Neural progenitor cell (in vitro differentiated cells): ENCODE measurements around the gene KIF1B. TPM values are rescaled to one million over a fixed set of nuclear protein-coding genes. Genes with fewer than 3 reads are reported as not detected.

ENCODE experiments used
- DNase-seq: peaks from one replicate; pipeline ENCODE4 v3.0.0-alpha.2; 2016; ENCODE audit warnings: low spot score
- H2AFZ ChIP-seq: fragments of 200-600 bp; sonication (generic); replicated peaks from 2 replicates; pipeline ENCODE4 v1.6.1; 2016; ENCODE audit warnings: antibody characterized with exemption
- H3F3A ChIP-seq: fragments of 200-600 bp; sonication (generic); 2 replicates; pipeline ENCODE4 v1.6.1; 2016; ENCODE audit warnings: antibody characterized with exemption, low read depth
- H3K27ac ChIP-seq: fragments of 200-600 bp; sonication (generic); 2 replicates; pipeline ENCODE4 v1.5.1; 2016; ENCODE audit warnings: mild to moderate bottlenecking
- H3K27me3 ChIP-seq: fragments of 200-600 bp; sonication (generic); 2 replicates; pipeline ENCODE4 v1.6.1; 2016; ENCODE audit warnings: mild to moderate bottlenecking, moderate library complexity
- H3K36me3 ChIP-seq: fragments of 200-600 bp; sonication (generic); 2 replicates; pipeline ENCODE4 v1.5.1; 2016
- H3K4me1 ChIP-seq: fragments of 200-600 bp; sonication (generic); 2 replicates; pipeline ENCODE4 v1.6.1; 2016; ENCODE audit warnings: mixed run types
- H3K4me2 ChIP-seq: fragments of 200-600 bp; sonication (generic); 2 replicates; pipeline ENCODE4 v1.6.1; 2016
- H3K4me3 ChIP-seq: fragments of 200-600 bp; sonication (generic); 2 replicates; pipeline ENCODE4 v1.5.1; 2016
- H3K79me2 ChIP-seq: fragments of 200-600 bp; sonication (generic); 2 replicates; pipeline ENCODE4 v1.6.1; 2016; ENCODE audit warnings: low read depth
- H3K9ac ChIP-seq: fragments of 200-600 bp; sonication (generic); 2 replicates; pipeline ENCODE4 v1.6.1; 2016
- H3K9me3 ChIP-seq: fragments of 200-600 bp; sonication (generic); 2 replicates; pipeline ENCODE4 v1.5.1; 2016; ENCODE audit warnings: low read depth
- H4K20me1 ChIP-seq: fragments of 200-600 bp; sonication (generic); 2 replicates; pipeline ENCODE4 v1.6.1; 2016; ENCODE audit warnings: low read depth
- H3K27ac Mint-ChIP-seq: 3 replicates; pipeline ENCODE4 v1.8.0; 2021; ENCODE audit warnings: mixed read lengths
- H3K27me3 Mint-ChIP-seq: 2 replicates; pipeline ENCODE4 v1.8.0; 2022; ENCODE audit warnings: low read depth, mild to moderate bottlenecking, inconsistent platforms, moderate library complexity, mixed read lengths; ENCODE audit not compliant: insufficient read depth
- H3K36me3 Mint-ChIP-seq: 3 replicates; pipeline ENCODE4 v1.8.0; 2021; ENCODE audit warnings: mixed read lengths
- H3K4me1 Mint-ChIP-seq: 3 replicates; pipeline ENCODE4 v1.8.0; 2021; ENCODE audit warnings: mixed read lengths
- H3K4me3 Mint-ChIP-seq: 3 replicates; pipeline ENCODE4 v1.8.0; 2021; ENCODE audit warnings: mild to moderate bottlenecking, moderate library complexity, mixed read lengths
- H3K9me3 Mint-ChIP-seq: 3 replicates; pipeline ENCODE4 v1.8.0; 2020; ENCODE audit warnings: mixed read lengths
- CTCF ChIP-seq: fragments of 200-600 bp; sonication (generic); IDR thresholded peaks from 2 replicates; pipeline ENCODE4 v1.5.1; 2017; ENCODE audit warnings: antibody characterized with exemption, mild to moderate bottlenecking
- EZH2 ChIP-seq: fragments of 200-600 bp; sonication (generic); IDR thresholded peaks from 2 replicates; pipeline ENCODE4 v1.6.1; 2017; ENCODE audit warnings: antibody characterized with exemption, mild to moderate bottlenecking, moderate library complexity
- EZH2phosphoT487 ChIP-seq: fragments of 200-600 bp; sonication (generic); IDR thresholded peaks from 2 replicates; pipeline ENCODE4 v1.6.1; 2017; ENCODE audit warnings: antibody characterized with exemption
- total RNA-seq: library from RNA; depleted of rRNA; stranded (reverse); fragments of >200 nt; gene quantifications from 2 replicates; pipeline ENCODE4 v1.2.3, GENCODE V29; 2015; ENCODE audit warnings: low replicate concordance

The KIF1B gene
- total RNA-seq, 1 donor from 2014 or later, result 52.0 TPM

GRCh38 chr1:10267319-10267718, 56.9 kb downstream of the KIF1B start:
- no peaks in the 10 kb centered on the region for H3K9me3 ChIP-seq
- no peak overlapping the region for H2AFZ ChIP-seq
- no peak overlapping the region for H3K4me2 ChIP-seq
- peaks cover 29% of the 10 kb centered on the region for H3K36me3 Mint-ChIP-seq
- no peaks in the 10 kb centered on the region for H3K9me3 Mint-ChIP-seq
- H3K4me1 ChIP-seq, result no peaks in the 10 kb centered on the region
- H3K79me2 ChIP-seq, result peaks cover under 1% of the 10 kb centered on the region
- no peak overlapping the region for H3K4me3 ChIP-seq
- no peaks in the 10 kb centered on the region for H3K4me1 Mint-ChIP-seq
- H3K27me3 ChIP-seq, result no peaks in the 10 kb centered on the region
- H3K27me3 Mint-ChIP-seq, result no peaks in the 10 kb centered on the region
- H3K36me3 ChIP-seq, result peaks cover 10% of the 10 kb centered on the region
- H3K4me3 Mint-ChIP-seq, result no peak overlapping the region
- no peak overlapping the region for H3K27ac Mint-ChIP-seq
- TF ChIP-seq CTCF (no peak), EZH2phosphoT487 (no peak), EZH2 (no peak)
- no peak for DNase-seq
- H4K20me1 ChIP-seq, result no peaks in the 10 kb centered on the region
- H3K9ac ChIP-seq, result no peak overlapping the region
- no peak overlapping the region for H3K27ac ChIP-seq
- H3F3A ChIP-seq, result peaks cover 12% of the 10 kb centered on the region

GRCh38 chr1:10267921-10268320, 57.6 kb downstream of the KIF1B start:
- Histone ChIP-seq H3K4me2 (no peak overlapping the region), H3K79me2 (peaks cover 3% of the 10 kb centered on the region), H4K20me1 (no peaks in the 10 kb centered on the region), H3K4me1 (no peaks in the 10 kb centered on the region), H3K9ac (no peak overlapping the region), H3K4me3 (no peak overlapping the region), H3K9me3 (no peaks in the 10 kb centered on the region), H3K27me3 (no peaks in the 10 kb centered on the region), H3K36me3 (peaks cover 4% of the 10 kb centered on the region), H3K27ac (peak overlapping the region; percentile 41), H3F3A (peaks cover 12% of the 10 kb centered on the region), H2AFZ (no peak overlapping the region)
- Mint-ChIP-seq H3K4me1 (no peaks in the 10 kb centered on the region), H3K36me3 (peaks cover 29% of the 10 kb centered on the region), H3K9me3 (no peaks in the 10 kb centered on the region), H3K27me3 (no peaks in the 10 kb centered on the region), H3K27ac (no peak overlapping the region), H3K4me3 (no peak overlapping the region)
- no peak for DNase-seq
- TF ChIP-seq CTCF (no peak), EZH2 (no peak), EZH2phosphoT487 (no peak)

GRCh38 chr1:10271090-10271489, 60.7 kb downstream of the KIF1B start:
- no peaks in the 10 kb centered on the region for H3K4me1 Mint-ChIP-seq
- no peak overlapping the region for H3K27ac Mint-ChIP-seq
- H3K4me2 ChIP-seq, result no peak overlapping the region
- H3F3A ChIP-seq, result peaks cover 8% of the 10 kb centered on the region
- no peak for DNase-seq
- no peak overlapping the region for H3K4me3 Mint-ChIP-seq
- TF ChIP-seq CTCF, result no peak
- no peak for TF ChIP-seq EZH2phosphoT487
- TF ChIP-seq EZH2, result no peak
- no peak overlapping the region for H3K27ac ChIP-seq
- no peaks in the 10 kb centered on the region for H3K36me3 ChIP-seq
- H3K27me3 ChIP-seq, result no peaks in the 10 kb centered on the region
- no peak overlapping the region for H3K9ac ChIP-seq
- H4K20me1 ChIP-seq, result no peaks in the 10 kb centered on the region
- no peak overlapping the region for H2AFZ ChIP-seq
- H3K9me3 ChIP-seq, result no peaks in the 10 kb centered on the region
- no peaks in the 10 kb centered on the region for H3K27me3 Mint-ChIP-seq
- H3K79me2 ChIP-seq, result peaks cover 3% of the 10 kb centered on the region
- H3K4me1 ChIP-seq, result no peaks in the 10 kb centered on the region
- H3K9me3 Mint-ChIP-seq, result no peaks in the 10 kb centered on the region
- H3K4me3 ChIP-seq, result no peak overlapping the region
- peaks cover 28% of the 10 kb centered on the region for H3K36me3 Mint-ChIP-seq
